ENCODE results near the gene TRIM29. TPM values are rescaled to one million over a fixed set of nuclear protein-coding genes. Genes with fewer than 3 reads are reported as not detected.

Gene TRIM29, protein sequence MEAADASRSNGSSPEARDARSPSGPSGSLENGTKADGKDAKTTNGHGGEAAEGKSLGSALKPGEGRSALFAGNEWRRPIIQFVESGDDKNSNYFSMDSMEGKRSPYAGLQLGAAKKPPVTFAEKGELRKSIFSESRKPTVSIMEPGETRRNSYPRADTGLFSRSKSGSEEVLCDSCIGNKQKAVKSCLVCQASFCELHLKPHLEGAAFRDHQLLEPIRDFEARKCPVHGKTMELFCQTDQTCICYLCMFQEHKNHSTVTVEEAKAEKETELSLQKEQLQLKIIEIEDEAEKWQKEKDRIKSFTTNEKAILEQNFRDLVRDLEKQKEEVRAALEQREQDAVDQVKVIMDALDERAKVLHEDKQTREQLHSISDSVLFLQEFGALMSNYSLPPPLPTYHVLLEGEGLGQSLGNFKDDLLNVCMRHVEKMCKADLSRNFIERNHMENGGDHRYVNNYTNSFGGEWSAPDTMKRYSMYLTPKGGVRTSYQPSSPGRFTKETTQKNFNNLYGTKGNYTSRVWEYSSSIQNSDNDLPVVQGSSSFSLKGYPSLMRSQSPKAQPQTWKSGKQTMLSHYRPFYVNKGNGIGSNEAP
- not detected for total RNA-seq

DNA sequence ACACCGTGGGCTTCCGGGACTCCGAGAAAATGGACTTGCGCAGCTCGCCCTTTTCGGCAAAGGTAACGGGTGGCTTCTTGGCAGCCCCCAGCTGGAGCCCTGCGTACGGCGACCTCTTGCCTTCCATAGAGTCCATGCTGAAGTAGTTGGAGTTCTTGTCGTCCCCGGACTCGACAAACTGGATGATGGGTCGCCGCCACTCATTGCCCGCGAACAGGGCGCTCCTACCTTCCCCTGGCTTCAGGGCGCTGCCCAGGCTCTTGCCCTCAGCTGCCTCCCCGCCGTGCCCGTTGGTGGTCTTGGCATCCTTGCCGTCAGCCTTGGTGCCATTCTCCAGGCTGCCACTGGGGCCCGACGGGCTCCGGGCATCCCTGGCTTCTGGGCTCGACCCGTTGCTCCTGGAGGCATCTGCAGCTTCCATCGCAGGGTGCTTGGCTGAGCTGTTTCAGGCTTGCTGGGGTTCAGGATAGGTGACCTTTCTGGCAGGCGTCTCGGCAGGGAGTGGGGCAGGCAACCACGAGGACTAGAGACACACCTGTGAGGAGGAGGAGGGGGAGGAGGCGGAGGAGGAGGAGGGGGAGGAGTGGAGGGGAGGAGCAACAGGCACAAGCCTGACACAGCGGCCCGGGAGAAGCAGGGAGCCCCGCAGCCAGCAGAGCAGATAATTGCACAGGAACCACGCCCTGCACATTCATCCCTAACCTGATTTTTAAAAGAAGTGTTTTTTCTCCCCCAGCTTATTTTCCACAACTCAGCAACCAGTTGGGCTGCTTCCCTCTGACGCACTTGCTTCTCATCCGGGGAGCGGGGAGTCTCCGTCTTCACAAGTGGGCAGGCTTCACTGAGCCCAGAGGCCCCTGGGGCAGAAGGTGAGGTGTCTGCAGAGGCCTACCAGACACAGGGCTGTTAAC is at the start of gene TRIM29:
Gene TRIM29 (minus strand): TSS at position 503 of the 911 bp plus-strand sequence. CDS start 82 bp downstream, at position 421.
- no peak within 1 kb of the TSS for H3K4me3 Mint-ChIP-seq
- H3K36me3 Mint-ChIP-seq (ENCODE audit: low read depth), result no peaks in the 10 kb centered on the region
- peak; percentile 12 for DNase-seq
- no peaks in the 10 kb centered on the region for H3K4me1 Mint-ChIP-seq
- H3K27me3 Mint-ChIP-seq, result peaks cover 6% of the 10 kb centered on the region
- no peaks in the 10 kb centered on the region for H3K9me3 Mint-ChIP-seq
- POLR2A ChIA-PET, result no interaction called here
- H3K27ac Mint-ChIP-seq, result no peak within 1 kb of the TSS
- CTCF ChIA-PET, result interaction anchor here (1.2 kb wide), 1 partner anchor 29 kb away, joined by 3 read pairs; no protein-coding TSS in a partner anchor

DNA sequence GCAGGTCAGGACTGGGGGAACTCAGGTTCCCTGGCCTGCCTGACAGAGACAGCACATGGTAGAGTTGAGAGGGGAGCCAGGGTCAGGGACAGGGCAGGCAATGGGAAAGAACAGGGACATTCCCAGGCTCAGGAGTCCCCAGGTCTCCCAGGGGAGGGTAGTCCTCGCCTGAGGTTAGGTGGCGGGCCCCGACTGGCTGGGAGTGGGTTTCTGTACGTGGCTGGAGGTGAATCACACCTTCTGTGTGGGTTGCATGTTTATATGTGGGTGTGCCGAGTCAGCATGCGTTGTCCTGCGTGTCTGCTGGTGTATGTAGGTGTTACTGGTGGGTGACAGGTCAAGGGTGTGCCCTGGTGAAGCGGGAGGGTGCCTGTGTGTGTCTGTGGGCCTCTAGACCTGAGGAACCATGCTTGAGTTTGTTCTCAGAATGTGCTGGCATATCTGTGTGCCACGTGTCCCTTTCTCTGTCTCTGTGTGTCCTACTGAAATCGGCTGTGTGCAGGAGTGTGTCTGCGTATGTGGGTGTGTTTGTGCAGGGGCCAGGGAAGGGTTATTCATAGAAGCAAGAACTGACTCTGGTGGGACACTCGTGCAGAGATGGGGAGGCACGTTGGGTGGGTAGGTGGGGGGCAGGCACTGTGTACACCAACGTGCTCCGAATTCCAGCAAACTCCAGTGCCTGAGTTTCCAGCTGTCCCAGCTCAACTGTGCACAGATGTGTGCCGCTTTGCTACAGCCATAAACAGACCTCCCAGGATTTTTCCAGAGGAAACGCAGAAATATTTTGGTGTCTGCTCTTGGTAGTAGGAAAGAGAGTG is 49.1 kb upstream of the TRIM29 start:
- POLR2A ChIA-PET, result no interaction called here
- CTCF ChIA-PET, result no interaction called here
- H3K36me3 Mint-ChIP-seq (ENCODE audit: low read depth), result no peaks in the 10 kb centered on the region

DNA sequence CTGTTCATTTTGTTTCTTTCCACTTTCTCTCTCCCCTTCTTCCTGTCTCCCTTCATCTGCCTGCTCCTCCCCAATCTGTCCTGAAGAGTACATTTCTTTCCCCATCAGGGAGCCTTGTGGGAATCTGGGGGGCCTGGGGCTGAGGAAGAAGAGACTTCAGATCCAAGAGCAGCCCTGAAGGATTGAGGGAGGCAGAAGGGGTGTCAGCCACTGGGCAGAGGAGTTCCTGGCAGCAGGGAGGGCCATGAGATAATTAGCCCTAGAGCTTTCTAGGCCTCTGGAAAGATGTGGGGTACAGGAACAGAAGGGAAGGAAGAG is 48.5 kb upstream of the TRIM29 start:
- H3K9me3 Mint-ChIP-seq, result no peaks in the 10 kb centered on the region
- no peaks in the 10 kb centered on the region for H3K36me3 Mint-ChIP-seq (ENCODE audit: low read depth)
- ChIA-PET CTCF (no interaction called here), POLR2A (no interaction called here)
- DNase-seq, result no peak
- no peak overlapping the region for H3K4me3 Mint-ChIP-seq
- H3K27ac Mint-ChIP-seq, result no peak overlapping the region
- peaks cover 28% of the 10 kb centered on the region for H3K27me3 Mint-ChIP-seq
- peaks cover 2% of the 10 kb centered on the region for H3K4me1 Mint-ChIP-seq

More for the DNA sequence above, 49.1 kb upstream of the TRIM29 start:
- no peak for DNase-seq
- Mint-ChIP-seq H3K27ac (no peak overlapping the region), H3K9me3 (no peaks in the 10 kb centered on the region), H3K27me3 (peaks cover 30% of the 10 kb centered on the region), H3K4me1 (peaks cover 2% of the 10 kb centered on the region), H3K4me3 (no peak overlapping the region)

DNA sequence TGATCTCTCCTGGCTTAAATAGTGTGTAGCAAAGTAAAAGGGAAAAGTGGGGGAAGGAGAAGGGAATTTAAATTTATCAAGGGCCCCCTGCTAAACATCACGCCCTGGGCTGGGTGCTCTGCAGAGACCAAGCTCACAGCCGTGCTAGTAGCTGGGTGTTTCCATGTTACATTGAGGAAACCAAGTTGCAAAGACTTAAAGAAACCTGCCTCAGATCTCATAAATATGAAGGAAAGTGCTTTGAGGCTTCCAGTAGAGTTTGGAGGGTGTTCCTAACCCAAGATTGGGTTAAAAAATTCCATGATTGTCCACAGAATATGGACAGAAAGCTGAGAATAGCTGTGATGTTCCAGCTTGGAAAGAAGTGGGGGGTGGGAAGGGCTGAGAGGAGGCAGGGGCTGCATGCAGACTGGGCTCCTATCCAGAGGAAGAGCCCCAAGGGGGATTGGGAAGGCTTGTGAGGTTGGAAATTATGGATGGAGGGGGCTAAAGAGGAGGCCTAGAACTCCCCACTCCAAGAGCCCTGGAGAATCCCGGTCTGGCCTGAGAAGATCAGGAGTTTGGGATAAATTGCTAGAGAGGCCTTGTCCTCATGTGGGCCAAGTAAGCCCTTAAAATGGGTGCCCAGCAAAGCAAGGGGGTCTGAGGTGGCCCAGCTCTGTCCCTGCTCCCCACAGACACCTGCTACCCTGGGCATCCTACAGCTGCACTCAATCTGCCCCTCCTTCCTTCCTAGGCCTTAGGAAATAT is 48.0 kb upstream of the TRIM29 start:
- H3K9me3 Mint-ChIP-seq, result no peaks in the 10 kb centered on the region
- H3K4me3 Mint-ChIP-seq, result no peak overlapping the region
- peaks cover 28% of the 10 kb centered on the region for H3K27me3 Mint-ChIP-seq
- no peak for DNase-seq
- peaks cover 2% of the 10 kb centered on the region for H3K4me1 Mint-ChIP-seq
- H3K27ac Mint-ChIP-seq, result no peak overlapping the region
- CTCF ChIA-PET, result no interaction called here
- POLR2A ChIA-PET, result no interaction called here
- H3K36me3 Mint-ChIP-seq (ENCODE audit: low read depth), result no peaks in the 10 kb centered on the region

DNA sequence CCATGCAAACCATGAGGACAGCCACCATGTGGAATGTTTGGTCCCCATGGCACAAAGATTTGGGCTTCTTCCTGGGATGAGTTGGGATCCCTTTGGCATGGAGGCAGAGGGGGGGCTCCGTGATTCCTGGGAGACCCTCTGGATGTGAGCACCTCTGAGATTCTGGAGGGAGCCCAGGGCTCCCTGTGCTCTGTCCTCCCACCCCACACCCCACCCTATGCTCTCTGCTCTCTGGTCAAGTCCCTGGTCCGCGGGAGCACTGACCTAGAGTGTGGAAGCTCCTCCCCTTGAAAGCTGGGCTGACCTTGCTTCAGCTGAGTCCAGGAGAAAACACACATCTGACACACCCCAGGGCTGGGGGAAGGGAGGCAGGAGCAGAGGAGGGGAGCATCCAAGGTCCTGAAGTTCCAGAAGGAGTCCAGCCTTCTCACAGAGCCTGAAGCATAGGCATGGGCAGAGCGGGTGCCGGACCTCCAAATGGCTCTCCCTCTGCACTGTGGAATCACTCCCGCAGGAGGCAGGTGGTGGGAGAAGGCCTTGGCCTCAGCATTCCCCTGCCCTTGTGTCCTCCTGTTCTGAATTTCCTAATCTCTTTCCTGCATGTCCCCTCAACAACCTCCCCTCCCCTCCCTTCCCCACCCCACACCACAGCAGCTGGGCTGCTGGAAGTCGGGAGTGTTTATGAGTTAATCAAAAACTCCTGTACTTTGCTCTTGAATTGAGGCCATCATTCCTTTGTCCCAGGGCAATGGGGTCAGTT is 47.2 kb upstream of the TRIM29 start:
- Mint-ChIP-seq H3K36me3 (ENCODE audit: low read depth) (no peaks in the 10 kb centered on the region), H3K4me3 (no peak overlapping the region), H3K4me1 (peaks cover 2% of the 10 kb centered on the region), H3K9me3 (no peaks in the 10 kb centered on the region), H3K27ac (no peak overlapping the region), H3K27me3 (peaks cover 28% of the 10 kb centered on the region)
- CTCF ChIA-PET, result no interaction called here
- POLR2A ChIA-PET, result no interaction called here
- no peak for DNase-seq

DNA sequence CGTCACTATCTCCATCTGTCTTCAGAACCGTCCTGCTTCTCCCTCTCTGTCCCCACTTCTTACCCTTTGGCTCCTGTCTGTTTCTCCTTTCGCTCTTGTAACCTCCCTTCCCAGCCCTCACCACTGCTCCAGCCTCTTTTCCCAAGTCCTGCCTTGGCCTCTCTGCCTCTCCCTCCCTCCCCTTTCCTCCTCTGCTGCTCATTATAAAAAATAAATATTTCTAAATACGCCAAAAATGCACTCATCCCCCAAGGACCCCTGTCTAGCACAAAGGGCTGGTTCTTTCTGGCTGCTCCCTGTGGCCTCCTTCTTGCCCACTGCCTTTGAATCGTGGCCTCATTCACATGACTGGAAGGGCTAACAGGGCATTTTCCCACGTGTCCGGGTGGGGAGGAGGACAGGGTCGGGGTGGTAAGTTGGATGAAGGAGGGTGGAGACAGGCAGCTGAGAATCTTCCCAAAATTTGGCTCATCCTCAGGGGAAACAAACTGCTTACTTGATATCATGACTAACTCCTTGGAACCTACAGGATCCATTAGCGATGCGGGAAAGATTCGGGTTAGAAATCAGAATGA is 46.5 kb upstream of the TRIM29 start:
- H3K27me3 Mint-ChIP-seq, result peaks cover 23% of the 10 kb centered on the region
- H3K36me3 Mint-ChIP-seq (ENCODE audit: low read depth), result no peaks in the 10 kb centered on the region
- POLR2A ChIA-PET, result no interaction called here
- peaks cover 2% of the 10 kb centered on the region for H3K4me1 Mint-ChIP-seq
- DNase-seq, result no peak
- CTCF ChIA-PET, result no interaction called here
- no peak overlapping the region for H3K4me3 Mint-ChIP-seq
- no peaks in the 10 kb centered on the region for H3K9me3 Mint-ChIP-seq
- H3K27ac Mint-ChIP-seq, result no peak overlapping the region

DNA sequence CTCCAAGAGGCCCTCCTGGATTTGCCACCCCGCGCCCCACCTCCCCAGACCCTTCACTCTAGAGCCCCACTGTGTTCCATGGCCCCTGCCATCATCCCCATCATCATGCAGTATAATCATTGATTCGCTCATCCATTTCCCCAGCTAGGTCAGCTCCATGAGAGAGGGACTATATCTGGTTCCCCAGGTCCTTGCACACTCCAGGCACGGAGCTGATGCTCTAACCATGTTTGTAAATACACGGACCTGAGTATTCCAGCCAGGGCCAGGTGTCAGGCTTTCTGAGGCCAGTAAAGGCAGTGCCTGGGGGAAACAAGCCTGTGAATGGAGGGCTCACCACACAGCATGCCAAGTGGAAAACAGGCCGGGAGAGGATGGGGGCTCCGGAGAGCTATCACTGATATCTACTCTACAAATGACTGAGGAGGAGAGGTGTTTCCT is 45.8 kb upstream of the TRIM29 start:
- Mint-ChIP-seq H3K4me3 (no peak overlapping the region), H3K4me1 (peaks cover 2% of the 10 kb centered on the region), H3K9me3 (no peaks in the 10 kb centered on the region), H3K36me3 (ENCODE audit: low read depth) (no peaks in the 10 kb centered on the region), H3K27ac (no peak overlapping the region), H3K27me3 (peaks cover 19% of the 10 kb centered on the region)
- ChIA-PET CTCF (no interaction called here), POLR2A (no interaction called here)
- DNase-seq, result peak; percentile 6

DNA sequence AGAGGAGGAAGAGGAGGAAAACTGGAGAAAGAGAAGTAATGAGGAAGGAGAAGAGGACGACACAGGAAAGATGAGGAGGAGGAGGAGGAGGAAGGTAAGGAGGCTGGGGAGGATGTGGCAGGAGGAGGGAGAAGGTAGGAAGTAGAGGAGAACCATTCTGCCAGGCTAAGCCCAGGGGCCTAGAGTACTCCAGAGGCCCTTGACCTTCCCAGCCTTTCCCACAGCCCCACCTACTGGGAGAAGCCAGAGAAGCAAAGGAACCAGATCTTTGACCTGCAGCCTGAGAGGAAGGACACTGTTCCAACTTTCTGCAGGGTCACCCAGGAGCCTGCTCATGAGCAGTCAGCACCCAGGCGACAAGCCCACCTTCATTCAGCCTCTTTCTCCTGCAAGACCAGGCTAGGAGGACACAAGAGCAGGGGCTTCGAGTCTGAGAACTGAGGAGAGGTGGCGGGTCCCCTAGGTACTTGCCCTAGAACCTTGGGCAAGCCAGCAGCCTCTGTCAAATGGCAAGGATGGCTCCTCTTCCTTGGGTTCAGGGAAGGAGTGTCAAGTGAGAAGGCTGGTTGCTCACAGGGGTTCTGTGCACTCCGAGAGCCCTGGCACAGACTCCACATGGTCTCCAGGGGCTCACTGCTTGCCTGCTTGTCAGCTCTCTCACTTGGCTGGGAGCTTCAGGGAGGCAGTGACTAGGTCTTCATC is 45.0 kb upstream of the TRIM29 start:
- Mint-ChIP-seq H3K27ac (no peak overlapping the region), H3K4me1 (peaks cover 2% of the 10 kb centered on the region), H3K36me3 (ENCODE audit: low read depth) (no peaks in the 10 kb centered on the region), H3K27me3 (peaks cover 14% of the 10 kb centered on the region), H3K9me3 (no peaks in the 10 kb centered on the region), H3K4me3 (no peak overlapping the region)
- CTCF ChIA-PET, result no interaction called here
- POLR2A ChIA-PET, result no interaction called here
- DNase-seq, result peak; percentile 6

DNA sequence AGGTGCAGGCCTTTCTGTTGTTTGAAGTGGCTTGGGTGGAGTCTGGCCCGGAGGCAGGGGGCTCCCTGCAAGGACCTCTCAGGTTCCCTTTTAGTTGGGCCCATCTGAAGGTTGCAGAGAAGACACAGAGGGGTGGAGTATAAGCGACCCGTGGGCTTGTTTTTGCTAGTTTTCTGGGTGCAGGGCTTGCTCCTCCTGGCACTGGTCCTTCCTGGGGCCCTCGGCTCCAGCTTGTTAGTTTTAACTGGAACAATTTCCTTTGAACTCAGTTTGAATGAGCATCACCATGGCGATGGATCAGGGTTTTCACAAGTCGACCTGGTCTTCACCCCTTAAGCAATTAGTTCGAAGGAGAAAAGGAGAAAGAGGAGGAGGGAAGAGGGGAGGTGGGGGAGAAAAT is 44.5 kb upstream of the TRIM29 start:
- Mint-ChIP-seq H3K4me3 (no peak overlapping the region), H3K27me3 (peaks cover 12% of the 10 kb centered on the region), H3K4me1 (peaks cover 2% of the 10 kb centered on the region), H3K27ac (no peak overlapping the region), H3K9me3 (no peaks in the 10 kb centered on the region), H3K36me3 (ENCODE audit: low read depth) (no peaks in the 10 kb centered on the region)
- ChIA-PET CTCF (no interaction called here), POLR2A (no interaction called here)
- peak; percentile 7 for DNase-seq

DNA sequence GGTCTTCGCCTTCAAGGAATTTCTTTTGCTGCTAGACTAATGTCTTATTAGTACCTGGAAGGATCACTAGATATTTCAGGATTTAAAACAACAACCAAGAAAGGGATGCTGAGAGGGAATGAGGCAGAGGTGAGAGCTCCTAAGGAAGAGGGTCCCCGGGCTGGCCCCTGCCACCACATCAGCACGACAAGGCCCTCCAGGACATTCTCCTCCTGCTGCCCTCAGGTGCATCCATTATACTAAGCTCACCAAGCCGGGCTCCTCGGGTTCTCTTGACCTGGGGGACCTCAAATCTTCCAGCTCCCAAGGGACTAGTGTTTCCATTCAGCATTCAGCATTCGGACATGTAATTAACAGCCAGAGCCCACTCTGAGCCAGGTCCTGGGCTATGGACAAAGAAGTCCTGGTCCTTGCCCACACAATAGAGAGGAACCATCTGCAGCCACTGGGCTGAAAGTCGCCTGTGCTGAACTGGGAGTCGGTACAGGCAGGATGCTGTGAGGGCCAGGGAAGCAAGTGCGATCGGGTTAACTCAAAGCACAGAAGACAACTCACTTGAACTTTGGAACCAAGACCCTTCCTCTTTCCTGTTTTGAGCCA is 43.6 kb upstream of the TRIM29 start:
- ChIA-PET CTCF (no interaction called here), POLR2A (interaction anchor here (1.1 kb wide), 1 partner anchor 10 kb away, joined by 3 read pairs; no protein-coding TSS in a partner anchor)
- Mint-ChIP-seq H3K4me1 (no peaks in the 10 kb centered on the region), H3K4me3 (no peak overlapping the region), H3K36me3 (ENCODE audit: low read depth) (no peaks in the 10 kb centered on the region), H3K27ac (no peak overlapping the region), H3K27me3 (peaks cover 13% of the 10 kb centered on the region), H3K9me3 (no peaks in the 10 kb centered on the region)
- DNase-seq, result no peak
